Erythroblast (primary cell): ENCODE results near the gene LENEP.

Source experiments
- DNase-seq, 2 experiments: peaks; one replicate each; lab custom pipeline; 2025; lab: John Stamatoyannopoulos, UW
- GATA1 ChIP-seq: IDR thresholded peaks from 2 replicates; pipeline ENCODE4 v1.6.1; 2011; ENCODE audit warnings: low read depth, mild to moderate bottlenecking, control low read depth, low read length, moderate library complexity
- POLR2A ChIP-seq: IDR thresholded peaks from 2 replicates; pipeline ENCODE4 v1.6.1; 2011; ENCODE audit warnings: mild to moderate bottlenecking, low read length

Gene LENEP

GRCh38 chr1:155003227-155003765, 9.9 kb downstream of the LENEP start:
- DNase-seq, result peak; percentile 49 to 67
- no peak for TF ChIP-seq GATA1
- peak; percentile 30 for TF ChIP-seq POLR2A

DNA sequence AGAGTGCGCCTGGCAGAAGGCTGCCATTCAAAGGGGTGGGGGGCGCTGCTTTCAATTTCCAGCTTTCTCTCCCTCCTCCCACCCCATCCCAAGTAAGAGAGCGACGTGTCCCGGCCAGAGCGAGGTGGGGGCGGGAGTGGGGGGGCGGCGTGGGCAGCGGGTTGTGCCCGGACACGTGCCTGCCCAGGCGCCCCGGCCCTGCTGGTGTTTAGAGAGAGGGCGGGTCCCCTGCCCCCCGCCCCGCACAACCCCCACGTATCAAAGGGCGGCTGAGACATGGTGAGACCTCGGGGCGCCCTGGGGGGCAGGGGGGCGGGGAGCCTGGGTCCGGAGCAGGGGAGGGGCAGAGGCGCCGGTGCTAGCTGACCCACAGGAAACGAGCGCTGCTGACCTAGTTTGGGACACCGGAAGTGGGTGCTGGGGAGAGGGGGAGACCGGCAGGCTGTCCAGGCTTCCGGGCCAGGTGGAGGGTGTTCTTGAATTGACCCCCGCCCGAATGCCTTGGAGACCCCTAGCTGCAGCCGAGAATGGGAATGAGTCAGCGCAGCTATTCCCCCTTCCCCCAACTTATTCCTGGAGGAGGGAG, 10.5 kb downstream of the LENEP start:
- TF ChIP-seq GATA1, result no peak
- TF ChIP-seq POLR2A, result no peak
- DNase-seq, result peak; percentile 47 to 67

GRCh38 chr1:155004352-155005075, 11.1 kb downstream of the LENEP start:
- peak in 1 of 2 experiments; percentile 65 for DNase-seq
- TF ChIP-seq POLR2A (no peak), GATA1 (no peak)

- no peak for DNase-seq
- TF ChIP-seq POLR2A, result peak; percentile 63
- TF ChIP-seq GATA1, result no peak
Observed at GRCh38 chr1:155005076-155006011, 12.0 kb downstream of the LENEP start.

GRCh38 chr1:155006601-155007101, 13.3 kb downstream of the LENEP start:
- TF ChIP-seq POLR2A, result no peak
- no peak for TF ChIP-seq GATA1
- DNase-seq, result peak; percentile 59 to 70

DNA sequence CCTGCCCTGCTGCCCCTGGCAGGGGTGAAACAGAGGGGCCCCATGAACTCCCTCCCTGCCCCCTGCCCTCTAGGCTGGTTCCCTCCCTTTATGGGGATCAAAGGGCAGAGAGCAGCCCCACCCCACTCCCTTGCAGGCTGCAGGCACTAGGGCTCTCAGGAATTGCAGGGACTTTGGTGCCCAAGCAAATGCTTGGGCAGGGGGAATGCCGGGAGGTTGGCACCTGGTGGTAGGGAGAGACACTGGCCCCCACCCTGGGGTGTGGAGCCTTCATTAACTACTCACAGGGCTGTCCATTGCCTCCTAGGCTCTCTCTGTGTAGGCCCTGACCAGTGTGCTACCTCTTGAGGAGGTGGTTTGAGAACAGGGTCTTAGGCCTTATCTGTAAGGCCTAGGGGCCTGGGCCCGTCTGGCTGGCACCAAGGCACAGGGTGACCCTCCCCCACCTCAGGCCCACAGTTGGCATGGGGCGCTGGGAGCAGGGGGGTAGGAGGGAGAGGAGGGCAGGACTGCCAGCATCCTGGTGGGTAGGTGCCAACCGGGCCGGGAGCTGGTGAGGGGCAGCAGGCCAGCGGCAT, 14.0 kb downstream of the LENEP start:
- no peak for DNase-seq
- TF ChIP-seq GATA1, result no peak
- no peak for TF ChIP-seq POLR2A

GRCh38 chr1:155008015-155008941, 14.9 kb downstream of the LENEP start:
- TF ChIP-seq GATA1 (no peak), POLR2A (no peak)
- DNase-seq, result no peak

- TF ChIP-seq POLR2A (no peak), GATA1 (no peak)
- no peak for DNase-seq
Observed at GRCh38 chr1:155009221-155009711, 15.9 kb downstream of the LENEP start.

DNA sequence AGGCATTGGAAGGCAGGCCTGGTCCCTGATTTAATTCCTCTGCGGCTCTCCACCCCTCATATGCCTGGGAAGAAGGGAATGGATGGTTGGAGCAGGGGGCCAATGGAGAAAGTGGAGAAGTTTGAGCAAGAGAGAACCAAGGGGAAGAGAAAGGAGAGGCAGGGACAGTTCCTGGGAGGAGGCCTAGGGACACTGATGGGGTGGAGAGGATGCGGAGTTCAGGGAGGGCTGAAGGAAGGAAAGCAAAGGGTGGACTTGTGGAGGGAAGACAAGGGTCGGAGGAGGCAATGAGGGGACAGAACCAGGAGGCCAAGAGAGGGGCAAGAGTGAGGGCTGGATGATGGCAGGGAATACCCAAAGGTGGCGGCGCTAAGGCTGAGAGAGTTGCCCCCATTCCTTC, 16.4 kb downstream of the LENEP start:
- no peak for DNase-seq
- TF ChIP-seq GATA1, result no peak
- no peak for TF ChIP-seq POLR2A

DNA sequence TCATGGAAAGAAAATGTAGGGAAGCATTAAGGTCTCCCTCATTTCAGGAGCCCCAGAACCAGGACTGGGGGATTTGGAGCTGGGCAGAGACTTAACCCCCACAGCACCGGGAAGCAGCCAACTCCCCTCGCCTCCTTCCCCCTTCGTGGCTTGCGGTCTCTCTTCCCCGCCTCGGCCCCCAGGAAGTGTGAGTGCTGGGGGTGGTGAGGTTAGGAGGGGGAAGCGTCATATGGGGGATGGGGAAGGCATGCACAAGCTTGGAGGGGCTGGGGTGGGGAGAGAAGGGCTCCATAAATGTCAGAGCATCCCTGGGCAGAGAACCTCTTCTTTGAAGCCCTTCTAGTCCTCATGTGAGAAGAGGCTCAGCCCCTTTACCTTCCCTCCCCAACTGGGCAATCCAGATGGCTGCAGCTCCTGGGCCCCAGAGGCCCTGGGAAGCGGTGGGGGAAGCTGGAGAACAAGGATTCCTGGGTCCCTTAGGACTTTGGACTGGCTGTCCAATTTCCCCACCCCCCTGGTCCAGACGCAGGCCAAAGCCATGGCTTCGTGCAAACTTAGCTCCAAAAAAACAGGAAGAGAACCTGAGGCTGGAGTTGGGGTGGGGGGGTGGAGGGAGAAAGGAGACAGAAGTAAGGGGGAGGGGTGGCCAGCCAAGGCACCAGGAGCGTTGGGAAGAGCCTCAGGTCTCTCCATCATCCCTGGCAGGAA, 17.0 kb downstream of the LENEP start:
- TF ChIP-seq GATA1 (no peak), POLR2A (no peak)
- DNase-seq, result no peak

DNA sequence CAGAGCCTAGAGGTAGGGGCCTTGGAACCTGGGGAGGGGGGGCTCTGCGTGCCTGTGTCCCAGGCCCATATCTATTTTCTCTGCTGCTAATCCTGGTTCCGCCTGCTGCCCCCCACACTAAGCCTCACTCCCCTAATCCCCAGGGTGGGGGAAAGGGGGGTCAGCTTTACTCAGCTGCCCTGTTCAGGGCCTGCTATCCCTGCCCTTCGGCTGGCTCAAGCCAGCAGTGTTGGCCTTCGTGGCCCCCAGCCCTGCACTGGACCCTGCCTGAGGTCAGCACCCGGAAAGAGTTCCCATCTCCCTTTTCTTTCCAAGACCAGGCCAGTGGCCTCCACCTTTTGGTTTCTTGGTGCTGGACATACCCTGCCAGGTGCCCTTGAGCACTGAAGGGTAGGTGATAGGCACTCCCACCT, 17.6 kb downstream of the LENEP start:
- no peak for TF ChIP-seq POLR2A
- TF ChIP-seq GATA1, result no peak

DNA sequence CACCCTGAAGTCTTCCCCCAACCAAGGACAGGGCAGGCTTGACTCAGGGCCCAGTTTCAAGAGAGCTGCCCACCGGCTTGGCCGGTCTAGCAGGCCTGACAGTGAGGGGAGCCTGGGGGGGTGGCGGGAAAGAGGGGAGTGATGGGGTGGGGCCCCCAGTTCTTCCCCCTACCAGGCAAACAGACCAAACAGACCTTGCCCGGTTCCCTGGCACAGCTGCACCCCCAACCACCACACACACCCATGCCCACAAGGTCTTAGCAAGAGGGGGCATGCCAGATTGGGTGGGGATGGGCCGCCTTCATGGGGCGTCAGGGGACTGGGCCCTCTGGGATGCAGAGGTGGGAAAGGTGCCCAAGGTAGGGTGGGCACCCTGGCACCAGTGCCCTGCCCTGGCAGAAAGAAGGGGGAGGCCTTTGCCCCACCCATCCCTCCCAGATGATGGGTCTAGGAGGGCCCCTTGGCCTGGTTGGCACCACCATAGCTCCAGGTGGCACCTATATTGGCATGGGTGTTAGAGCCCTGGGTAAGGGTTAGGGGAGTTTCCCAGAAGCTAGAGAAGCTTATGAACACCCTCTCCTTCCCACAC, 18.1 kb downstream of the LENEP start:
- TF ChIP-seq POLR2A, result no peak
- TF ChIP-seq GATA1, result no peak
- no peak for DNase-seq

More for the DNA sequence above, 17.6 kb downstream of the LENEP start:
- DNase-seq, result no peak
